Measurements from ENCODE around the gene RNF168. TPM values are rescaled to one million over a fixed set of nuclear protein-coding genes. Genes with fewer than 3 reads are reported as not detected.
"Not testable (repeated sequence)": the region's sequence is repeated elsewhere in the genome, so short reads cannot be mapped to it uniquely, and the experiment has no call there.

RNF168 gene
- total RNA-seq, 1 donor from 2014 or later, result 24.4 TPM

DNA sequence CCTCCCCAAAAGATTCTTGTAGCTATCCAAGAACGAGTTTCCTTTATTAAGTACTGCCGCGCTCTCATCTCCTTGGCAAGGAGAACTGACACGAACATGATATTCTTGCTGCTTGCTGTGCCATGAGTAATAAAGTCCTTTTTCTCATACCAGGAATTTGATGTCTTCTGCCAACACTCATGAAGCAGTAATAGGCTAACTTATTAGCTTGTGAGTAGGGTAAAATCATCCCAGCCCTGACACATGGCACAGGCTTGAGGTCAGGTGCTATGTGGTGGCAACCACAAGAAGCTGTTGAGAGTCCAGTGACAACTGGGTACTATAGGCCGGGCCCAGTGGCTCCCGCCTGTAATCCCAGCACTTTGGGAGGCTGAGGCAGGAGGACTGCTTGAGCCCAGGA is 48.6 kb downstream of the RNF168 start:
- no peaks in the 10 kb centered on the region for H3K36me3 Mint-ChIP-seq (ENCODE audit: unreplicated experiment)
- no peak overlapping the region for H3K4me3 Mint-ChIP-seq (ENCODE audit: unreplicated experiment)
- no peak for DNase-seq
- no peak overlapping the region for H3K27ac Mint-ChIP-seq (ENCODE audit: unreplicated experiment)
- TF ChIP-seq, protein P1, sequence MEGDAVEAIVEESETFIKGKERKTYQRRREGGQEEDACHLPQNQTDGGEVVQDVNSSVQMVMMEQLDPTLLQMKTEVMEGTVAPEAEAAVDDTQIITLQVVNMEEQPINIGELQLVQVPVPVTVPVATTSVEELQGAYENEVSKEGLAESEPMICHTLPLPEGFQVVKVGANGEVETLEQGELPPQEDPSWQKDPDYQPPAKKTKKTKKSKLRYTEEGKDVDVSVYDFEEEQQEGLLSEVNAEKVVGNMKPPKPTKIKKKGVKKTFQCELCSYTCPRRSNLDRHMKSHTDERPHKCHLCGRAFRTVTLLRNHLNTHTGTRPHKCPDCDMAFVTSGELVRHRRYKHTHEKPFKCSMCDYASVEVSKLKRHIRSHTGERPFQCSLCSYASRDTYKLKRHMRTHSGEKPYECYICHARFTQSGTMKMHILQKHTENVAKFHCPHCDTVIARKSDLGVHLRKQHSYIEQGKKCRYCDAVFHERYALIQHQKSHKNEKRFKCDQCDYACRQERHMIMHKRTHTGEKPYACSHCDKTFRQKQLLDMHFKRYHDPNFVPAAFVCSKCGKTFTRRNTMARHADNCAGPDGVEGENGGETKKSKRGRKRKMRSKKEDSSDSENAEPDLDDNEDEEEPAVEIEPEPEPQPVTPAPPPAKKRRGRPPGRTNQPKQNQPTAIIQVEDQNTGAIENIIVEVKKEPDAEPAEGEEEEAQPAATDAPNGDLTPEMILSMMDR (IDR thresholded peaks at IDR 0.05; ENCODE audit: partially characterized antibody, unreplicated experiment), result no peak
- no peaks in the 10 kb centered on the region for H3K4me1 Mint-ChIP-seq (ENCODE audit: low read depth, unreplicated experiment)
- H3K27me3 Mint-ChIP-seq (ENCODE audit: unreplicated experiment), result no peaks in the 10 kb centered on the region
- H3K9me3 Mint-ChIP-seq (ENCODE audit: unreplicated experiment), result peaks cover 1% of the 10 kb centered on the region

DNA sequence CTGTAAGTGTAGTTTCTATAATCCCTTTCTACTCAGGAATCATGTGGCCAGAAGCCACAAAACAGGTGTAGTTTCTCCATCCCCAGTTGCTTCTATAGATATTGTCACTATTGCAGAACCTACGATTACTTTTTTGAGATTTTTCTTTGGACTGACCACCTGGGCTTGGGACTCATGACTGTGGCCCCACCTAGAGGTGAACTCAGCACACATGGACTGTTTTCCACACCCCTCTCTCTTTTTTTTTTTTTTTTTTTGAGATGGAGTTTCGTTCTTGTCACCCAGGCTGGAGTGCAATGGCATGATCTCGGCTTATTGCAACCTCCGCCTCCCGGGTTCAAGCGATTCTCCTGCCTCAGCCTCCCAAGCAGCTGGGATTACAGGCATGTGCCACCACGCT is 58.2 kb downstream of the RNF168 start:
- not testable (repeated sequence) for H3K27me3 Mint-ChIP-seq (ENCODE audit: unreplicated experiment); H3K27ac Mint-ChIP-seq (ENCODE audit: unreplicated experiment); DNase-seq; H3K36me3 Mint-ChIP-seq (ENCODE audit: unreplicated experiment); H3K9me3 Mint-ChIP-seq (ENCODE audit: unreplicated experiment); H3K4me1 Mint-ChIP-seq (ENCODE audit: low read depth, unreplicated experiment); H3K4me3 Mint-ChIP-seq (ENCODE audit: unreplicated experiment)

DNA sequence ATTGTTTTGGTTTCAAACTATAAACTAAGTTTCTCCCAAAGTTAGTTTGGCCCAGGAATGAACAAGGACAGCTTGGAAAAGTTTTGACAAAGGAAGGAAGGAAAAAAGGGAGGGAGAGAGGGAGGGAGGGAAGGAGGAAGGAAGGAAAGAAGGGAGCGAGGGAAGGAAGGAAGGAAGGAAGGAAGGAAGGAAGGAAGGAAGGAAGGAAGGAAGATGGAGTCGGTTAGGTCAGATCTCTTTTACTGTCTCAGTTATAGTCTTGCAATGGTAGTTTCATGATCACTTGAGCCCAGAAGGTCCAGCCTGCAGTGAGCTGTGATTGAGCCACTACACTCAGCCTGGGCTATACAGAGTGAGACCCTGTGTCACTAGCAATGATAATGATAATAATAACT is 59.1 kb downstream of the RNF168 start:
- H3K4me1 Mint-ChIP-seq (ENCODE audit: low read depth, unreplicated experiment), result peaks cover 1% of the 10 kb centered on the region
- H3K27ac Mint-ChIP-seq (ENCODE audit: unreplicated experiment), result no peak overlapping the region
- H3K27me3 Mint-ChIP-seq (ENCODE audit: unreplicated experiment), result peaks cover 1% of the 10 kb centered on the region
- H3K4me3 Mint-ChIP-seq (ENCODE audit: unreplicated experiment), result no peak overlapping the region
- TF ChIP-seq, protein P1 (IDR thresholded peaks at IDR 0.05; ENCODE audit: partially characterized antibody, unreplicated experiment), result no peak
- H3K9me3 Mint-ChIP-seq (ENCODE audit: unreplicated experiment), result peaks cover 2% of the 10 kb centered on the region
- H3K36me3 Mint-ChIP-seq (ENCODE audit: unreplicated experiment), result no peaks in the 10 kb centered on the region
- no peak for DNase-seq

DNA sequence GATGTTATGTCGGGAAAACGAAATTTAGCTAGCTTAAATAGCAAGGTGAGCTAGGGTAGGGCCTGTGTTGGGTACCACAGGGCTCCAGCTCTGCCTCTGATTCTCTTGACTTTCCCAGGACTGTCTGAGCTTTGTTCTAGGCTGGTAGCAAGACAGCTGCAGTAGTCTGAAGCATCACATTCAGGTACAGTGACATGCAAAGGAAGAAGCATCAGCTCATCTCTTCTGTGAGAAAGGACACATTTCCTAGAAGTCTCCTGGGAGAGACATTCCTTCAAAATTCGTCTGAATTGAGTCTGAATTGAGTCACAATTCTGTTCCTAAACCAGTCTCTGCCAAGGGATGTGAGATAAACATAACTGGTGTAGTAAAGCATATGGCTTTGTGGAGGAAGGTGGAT is 62.9 kb downstream of the RNF168 start:
- Mint-ChIP-seq H3K27ac (ENCODE audit: unreplicated experiment) (no peak overlapping the region), H3K27me3 (ENCODE audit: unreplicated experiment) (no peaks in the 10 kb centered on the region), H3K36me3 (ENCODE audit: unreplicated experiment) (no peaks in the 10 kb centered on the region), H3K4me3 (ENCODE audit: unreplicated experiment) (no peak overlapping the region), H3K9me3 (ENCODE audit: unreplicated experiment) (peaks cover 2% of the 10 kb centered on the region), H3K4me1 (ENCODE audit: low read depth, unreplicated experiment) (peaks cover 1% of the 10 kb centered on the region)
- TF ChIP-seq, protein P1 (IDR thresholded peaks at IDR 0.05; ENCODE audit: partially characterized antibody, unreplicated experiment), result no peak
- DNase-seq, result no peak

DNA sequence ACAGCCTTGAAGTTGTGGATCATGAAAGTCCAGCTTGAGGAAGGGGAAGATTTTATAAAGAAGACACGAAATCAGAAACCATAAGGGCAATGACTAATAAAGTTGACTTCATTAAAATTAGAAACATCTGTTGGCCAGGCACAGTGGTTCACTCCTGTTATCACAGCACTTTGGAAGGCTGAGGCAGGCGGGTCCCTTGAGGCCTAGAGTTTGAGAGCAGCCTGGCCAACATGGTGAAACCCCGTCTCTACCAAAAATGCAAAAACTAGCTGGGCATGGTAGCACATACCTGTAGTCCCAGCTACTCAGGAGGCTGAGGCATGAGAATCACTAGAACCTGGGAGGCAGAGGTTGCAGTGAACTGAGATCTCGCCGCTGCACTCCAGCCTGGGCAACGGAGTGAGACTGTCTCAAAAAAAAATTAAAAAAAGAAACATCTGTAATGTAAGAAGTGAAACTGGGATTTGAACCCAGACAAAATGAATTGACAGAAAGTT is 63.5 kb downstream of the RNF168 start:
- Mint-ChIP-seq H3K4me3 (ENCODE audit: unreplicated experiment) (no peak overlapping the region), H3K27ac (ENCODE audit: unreplicated experiment) (no peak overlapping the region), H3K36me3 (ENCODE audit: unreplicated experiment) (no peaks in the 10 kb centered on the region), H3K27me3 (ENCODE audit: unreplicated experiment) (no peaks in the 10 kb centered on the region), H3K9me3 (ENCODE audit: unreplicated experiment) (no peaks in the 10 kb centered on the region), H3K4me1 (ENCODE audit: low read depth, unreplicated experiment) (peaks cover 1% of the 10 kb centered on the region)
- DNase-seq, result no peak
- TF ChIP-seq, protein P1 (IDR thresholded peaks at IDR 0.05; ENCODE audit: partially characterized antibody, unreplicated experiment), result no peak
